ENCODE data around the gene DNAH14. TPM values are rescaled to one million over a fixed set of nuclear protein-coding genes. Genes with fewer than 3 reads are reported as not detected.

DNAH14 gene
- total RNA-seq, 1 experiment from 2014 or later, result 69.7 TPM

DNA sequence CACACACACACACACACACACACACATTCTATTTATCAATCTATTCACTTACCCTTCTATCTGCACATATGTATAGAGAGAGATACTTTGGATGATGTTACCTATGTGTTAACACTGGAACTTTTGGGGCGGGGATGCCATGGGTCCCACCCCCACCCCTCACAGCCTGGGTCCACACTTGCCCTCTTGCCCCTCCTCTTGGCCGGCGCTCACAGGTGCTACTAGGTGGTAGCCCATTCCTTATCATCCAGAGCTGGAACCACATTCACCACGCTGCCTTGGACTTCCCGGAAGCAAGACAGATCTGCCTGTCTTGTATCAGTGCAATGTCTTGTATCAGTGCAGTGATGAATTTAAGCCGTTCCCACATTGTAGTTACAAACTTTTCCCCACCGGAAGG, 413.2 kb downstream of the DNAH14 start:
- no TSS peak for BruUV-seq (replicated peaks)
- ChIA-PET POLR2A (interaction anchor here (0.6 to 0.7 kb wide), 2 partner anchors 13 to 426 kb away, joined by 3 read pairs; no protein-coding TSS in a partner anchor), CTCF (interaction anchor here (0.6 to 3.3 kb wide), 7 partner anchors 19 to 413 kb away, joined by 3 to 18 read pairs (median 4); partner anchors contain the start of gene DNAH14)
- TF ChIP-seq CTCF (IDR thresholded peaks at IDR 0.05; ENCODE audit: unreplicated experiment), result no peak
- Mint-ChIP-seq H3K9me3 (ENCODE audit: unreplicated experiment) (peaks cover 6% of the 10 kb centered on the region), H3K27me3 (ENCODE audit: insufficient read depth, unreplicated experiment) (no peaks in the 10 kb centered on the region), H3K4me1 (ENCODE audit: insufficient read depth, unreplicated experiment) (no peaks in the 10 kb centered on the region), H3K27ac (ENCODE audit: low read depth, unreplicated experiment) (no peak overlapping the region), H3K36me3 (ENCODE audit: insufficient read depth, unreplicated experiment) (no peaks in the 10 kb centered on the region), H3K4me3 (ENCODE audit: unreplicated experiment) (no peak overlapping the region)
- no peak for DNase-seq (ENCODE audit: unreplicated experiment)
- intact Hi-C loops (cut with micrococcal nuclease), result loop anchor here (1.0 kb wide), 1 partner anchor 23 kb away; no protein-coding TSS in a partner anchor

- intact Hi-C loops (cut with micrococcal nuclease), result loop anchor here (1.0 kb wide), 1 partner anchor 24 kb away; no protein-coding TSS in a partner anchor
- BruUV-seq (replicated peaks), result no TSS peak
- CTCF ChIA-PET, result interaction anchor here (0.6 to 3.3 kb wide), 8 partner anchors 17 to 508 kb away, joined by 3 to 14 read pairs (median 4); partner anchors contain the start of gene DNAH14
- no peak overlapping the region for H3K4me3 Mint-ChIP-seq (ENCODE audit: unreplicated experiment)
- no peaks in the 10 kb centered on the region for H3K27me3 Mint-ChIP-seq (ENCODE audit: insufficient read depth, unreplicated experiment)
- H3K9me3 Mint-ChIP-seq (ENCODE audit: unreplicated experiment), result peaks cover 14% of the 10 kb centered on the region
- DNase-seq (ENCODE audit: unreplicated experiment), result peak; percentile 54
- H3K27ac Mint-ChIP-seq (ENCODE audit: low read depth, unreplicated experiment), result no peak overlapping the region
- no peaks in the 10 kb centered on the region for H3K36me3 Mint-ChIP-seq (ENCODE audit: insufficient read depth, unreplicated experiment)
- TF ChIP-seq CTCF (IDR thresholded peaks at IDR 0.05; ENCODE audit: unreplicated experiment), result peak; percentile 54
- no peaks in the 10 kb centered on the region for H3K4me1 Mint-ChIP-seq (ENCODE audit: insufficient read depth, unreplicated experiment)
- POLR2A ChIA-PET, result no interaction called here
These were observed 414.1 kb downstream of the DNAH14 start for GRCh38 chr1:225343618-225344017.

DNA sequence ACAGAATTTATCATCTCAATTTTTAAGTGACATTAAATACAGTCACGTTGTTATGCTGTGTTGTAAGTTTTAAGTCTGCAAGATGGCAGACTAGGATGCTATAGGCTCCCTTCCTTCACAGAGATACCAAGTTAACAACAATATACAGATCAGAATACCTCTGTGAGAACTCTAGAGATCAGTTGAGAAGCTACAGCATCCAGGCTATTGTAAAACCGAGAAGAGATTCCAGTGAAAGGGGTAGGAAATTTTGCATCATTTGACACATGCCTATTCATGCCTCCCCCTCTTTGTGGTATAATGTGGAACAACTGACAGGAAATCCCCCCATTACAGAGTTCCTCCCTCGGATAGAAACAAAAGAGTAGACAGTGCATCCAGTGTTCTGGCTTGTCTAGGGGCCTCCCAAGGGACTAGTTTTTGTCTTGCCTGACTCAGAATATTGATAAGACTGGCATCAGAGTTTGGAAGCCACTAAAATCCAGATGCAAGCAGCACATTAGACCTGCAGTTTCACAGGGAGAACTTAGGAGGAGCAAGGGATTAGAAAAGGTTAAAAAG, 417.7 kb downstream of the DNAH14 start:
- no peak overlapping the region for H3K27ac Mint-ChIP-seq (ENCODE audit: low read depth, unreplicated experiment)
- TF ChIP-seq CTCF (IDR thresholded peaks at IDR 0.05; ENCODE audit: unreplicated experiment), result no peak
- ChIA-PET CTCF (interaction anchor here (0.6 to 3.1 kb wide), 4 partner anchors 27 to 832 kb away, joined by 3 to 29 read pairs (median 3); no protein-coding TSS in a partner anchor), POLR2A (interaction anchor here (0.6 kb wide), 1 partner anchor 8 kb away, joined by 3 read pairs; no protein-coding TSS in a partner anchor)
- intact Hi-C loops (cut with micrococcal nuclease), result no loop called here
- H3K4me3 Mint-ChIP-seq (ENCODE audit: unreplicated experiment), result no peak overlapping the region
- no peak for DNase-seq (ENCODE audit: unreplicated experiment)
- H3K9me3 Mint-ChIP-seq (ENCODE audit: unreplicated experiment), result peaks cover 22% of the 10 kb centered on the region
- H3K27me3 Mint-ChIP-seq (ENCODE audit: insufficient read depth, unreplicated experiment), result no peaks in the 10 kb centered on the region
- H3K4me1 Mint-ChIP-seq (ENCODE audit: insufficient read depth, unreplicated experiment), result peaks cover 16% of the 10 kb centered on the region
- H3K36me3 Mint-ChIP-seq (ENCODE audit: insufficient read depth, unreplicated experiment), result peaks cover 7% of the 10 kb centered on the region
- no TSS peak for BruUV-seq (replicated peaks)

- intact Hi-C loops (cut with micrococcal nuclease), result no loop called here
- no peak overlapping the region for H3K4me3 Mint-ChIP-seq (ENCODE audit: unreplicated experiment)
- no peak overlapping the region for H3K27ac Mint-ChIP-seq (ENCODE audit: low read depth, unreplicated experiment)
- TF ChIP-seq CTCF (IDR thresholded peaks at IDR 0.05; ENCODE audit: unreplicated experiment), result no peak
- DNase-seq (ENCODE audit: unreplicated experiment), result no peak
- H3K36me3 Mint-ChIP-seq (ENCODE audit: insufficient read depth, unreplicated experiment), result peaks cover 7% of the 10 kb centered on the region
- H3K27me3 Mint-ChIP-seq (ENCODE audit: insufficient read depth, unreplicated experiment), result no peaks in the 10 kb centered on the region
- ChIA-PET POLR2A (interaction anchor here (0.6 to 2.5 kb wide), 5 partner anchors 17 to 97 kb away, joined by 3 to 22 read pairs (median 3); partner anchors contain the start of gene LBR), CTCF (interaction anchor here (1.4 kb wide), 1 partner anchor 29 kb away, joined by 3 read pairs; no protein-coding TSS in a partner anchor)
- H3K4me1 Mint-ChIP-seq (ENCODE audit: insufficient read depth, unreplicated experiment), result peaks cover 18% of the 10 kb centered on the region
- peaks cover 22% of the 10 kb centered on the region for H3K9me3 Mint-ChIP-seq (ENCODE audit: unreplicated experiment)
- BruUV-seq (replicated peaks), result no TSS peak
These were observed 418.9 kb downstream of the DNAH14 start for GRCh38 chr1:225348400-225348799.
